Cardiac fibroblast (primary cell): Measurements from ENCODE around the gene NDUFA8.

Experiments
- DNase-seq, 2 donors: peaks; one replicate each; pipeline versions ENCODE4 v3.0.0 to v3.0.0-alpha.2; 2010; ENCODE audit warnings: low read depth in 2 of 2
- H3K4me3 ChIP-seq, 2 donors: replicated peaks in 1 of 2; 1 replicate in 1 of 2; 2 replicates in 1 of 2; pipeline ENCODE4 v1.5.1; 2011; ENCODE audit warnings: low read depth in 2 of 2, low read length in 2 of 2, mild to moderate bottlenecking in 2 of 2, moderate library complexity in 1 of 2
- CTCF ChIP-seq: IDR thresholded peaks from one replicate; pipeline ENCODE4 v1.5.1; 2011; ENCODE audit warnings: low read depth, mild to moderate bottlenecking, low read length, inconsistent platforms

NDUFA8 gene

GRCh38 chr9:122133263-122133983 lies 26.2 kb downstream of the NDUFA8 start:
- no peak for DNase-seq
- TF ChIP-seq CTCF, result no peak
- H3K4me3 ChIP-seq, result no peak overlapping the region

GRCh38 chr9:122132539-122132938 lies 27.0 kb downstream of the NDUFA8 start:
- DNase-seq, result no peak
- H3K4me3 ChIP-seq, result no peak overlapping the region
- TF ChIP-seq CTCF, result no peak

GRCh38 chr9:122131401-122132001 lies 28.1 kb downstream of the NDUFA8 start:
- TF ChIP-seq CTCF, result no peak
- no peak overlapping the region for H3K4me3 ChIP-seq
- no peak for DNase-seq

- no peak for DNase-seq
- no peak overlapping the region for H3K4me3 ChIP-seq
- TF ChIP-seq CTCF, result no peak
Observed at GRCh38 chr9:122130837-122131236, 28.7 kb downstream of the NDUFA8 start.

- H3K4me3 ChIP-seq, result no peak overlapping the region
- DNase-seq, result no peak
- no peak for TF ChIP-seq CTCF
Observed at GRCh38 chr9:122129969-122130368, 29.6 kb downstream of the NDUFA8 start.

GRCh38 chr9:122128969-122129343 lies 30.6 kb downstream of the NDUFA8 start:
- no peak for DNase-seq
- TF ChIP-seq CTCF, result no peak
- H3K4me3 ChIP-seq, result no peak overlapping the region
